AG10803 (cell line): ENCODE results near the gene STIMATE.

ENCODE experiments used
- DNase-seq: peaks from one replicate; pipeline ENCODE4 v3.0.0; 2010; ENCODE audit warnings: low read depth
- H3K4me3 ChIP-seq: 2 replicates; pipeline ENCODE4 v1.5.1; 2011; ENCODE audit warnings: mild to moderate bottlenecking, low read length, control low read depth
- CTCF ChIP-seq: conservative IDR thresholded peaks from 2 replicates; pipeline ENCODE4 v1.5.1; 2011; ENCODE audit warnings: mild to moderate bottlenecking, low read length, control low read depth, inconsistent platforms

Gene STIMATE

DNA sequence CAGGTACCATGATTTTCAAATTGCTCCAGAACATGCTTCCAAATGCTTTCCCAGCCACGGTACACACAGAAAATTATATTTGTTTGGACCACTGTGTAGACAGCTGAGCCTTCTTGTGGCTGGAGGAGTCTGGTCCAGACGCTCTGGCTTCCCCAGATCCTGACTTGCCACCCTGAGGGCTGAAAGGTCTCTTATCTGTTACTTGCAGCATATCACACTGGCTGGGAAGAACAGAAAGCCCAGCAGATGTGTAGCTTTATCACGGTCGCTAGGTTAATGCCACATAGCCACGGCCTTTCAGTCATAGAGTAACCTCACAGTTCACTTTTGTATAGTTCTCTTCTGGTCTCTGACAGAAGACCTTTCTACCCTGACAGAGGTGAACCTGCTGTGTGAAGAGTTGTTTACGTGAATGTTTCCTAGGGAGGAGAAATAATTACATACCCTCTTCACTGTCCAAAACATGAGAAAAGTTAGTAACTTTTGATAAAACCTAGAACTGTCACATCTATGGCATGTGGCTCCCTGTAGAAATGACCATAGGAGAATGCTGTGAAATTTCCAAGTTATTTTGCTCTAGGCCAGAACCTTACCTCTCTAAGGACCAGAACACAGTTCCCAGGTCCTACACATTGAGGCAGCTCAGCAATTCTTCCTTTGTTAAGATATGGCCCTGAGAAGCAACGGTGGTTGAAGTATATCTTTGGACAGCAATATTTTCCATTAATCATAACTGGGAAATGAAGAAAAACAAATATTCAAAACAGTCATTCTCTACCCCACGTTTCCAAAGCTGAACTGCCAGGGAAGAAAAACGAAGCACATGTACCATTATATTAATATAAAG is 15.8 kb upstream of the STIMATE start:
- no peak for TF ChIP-seq CTCF
- DNase-seq = no peak
- H3K4me3 ChIP-seq = no peak overlapping the region

GRCh38 chr3:52910823-52911222 is 13.5 kb upstream of the STIMATE start:
- no peak for TF ChIP-seq CTCF

GRCh38 chr3:52907497-52907896 is 10.1 kb upstream of the STIMATE start:
- no peak overlapping the region for H3K4me3 ChIP-seq
- no peak for DNase-seq
- no peak for TF ChIP-seq CTCF

More at GRCh38 chr3:52910823-52911222, 13.5 kb upstream of the STIMATE start:
- DNase-seq = no peak
- no peak overlapping the region for H3K4me3 ChIP-seq

DNA sequence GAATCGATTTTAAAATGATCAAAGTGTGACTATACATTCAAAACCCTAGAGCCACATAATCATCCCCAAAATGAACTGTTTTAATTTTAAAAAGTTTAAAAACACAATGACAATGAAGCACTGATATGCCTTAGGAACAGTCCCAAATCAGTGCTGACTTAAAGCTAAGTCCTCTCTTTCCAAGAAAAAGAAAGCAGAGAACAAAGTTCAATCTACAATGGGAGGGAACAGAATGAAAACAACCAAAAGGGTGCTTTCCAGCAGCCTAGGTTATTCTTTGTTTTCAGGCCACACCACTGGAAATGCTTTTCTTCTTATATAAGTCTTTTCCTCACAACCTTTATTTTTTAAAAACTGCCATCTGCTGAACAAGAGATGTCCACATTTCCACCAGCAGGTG is 7.2 kb upstream of the STIMATE start:
- no peak for DNase-seq
- H3K4me3 ChIP-seq = no peak overlapping the region
- TF ChIP-seq CTCF = no peak

GRCh38 chr3:52904000-52904399 is 6.7 kb upstream of the STIMATE start:
- no peak for DNase-seq
- no peak for TF ChIP-seq CTCF
- no peak overlapping the region for H3K4me3 ChIP-seq

DNA sequence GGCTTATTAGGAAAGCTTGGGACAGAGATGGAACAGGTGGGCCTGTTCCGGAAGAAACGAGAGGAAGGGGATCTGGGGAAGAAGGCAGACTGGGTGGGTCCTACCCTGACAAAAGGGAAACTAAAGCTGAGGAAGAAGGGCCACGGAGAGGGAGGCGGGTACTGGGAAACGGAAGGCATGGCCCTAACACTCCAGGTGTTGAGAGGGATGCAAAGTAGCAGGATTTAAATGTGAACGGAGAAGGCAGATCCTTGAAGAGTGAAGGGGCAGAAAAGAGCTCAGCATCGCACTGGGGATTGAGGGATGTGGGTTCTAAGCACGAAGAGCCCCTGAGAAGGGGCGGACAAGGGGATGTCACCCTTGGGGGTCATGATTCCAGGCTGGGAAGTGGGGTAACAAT is 735 bp downstream of the STIMATE start:
- DNase-seq = no peak
- no peak for TF ChIP-seq CTCF

GRCh38 chr3:52896151-52896550 is 1.2 kb downstream of the STIMATE start:
- no peak for DNase-seq
- peak overlapping the region; percentile 67 for H3K4me3 ChIP-seq
- no peak for TF ChIP-seq CTCF

More for the DNA sequence above, 735 bp downstream of the STIMATE start:
- peak overlapping the region; percentile 67 for H3K4me3 ChIP-seq
